ENCODE results near the gene TAOK3.
"Not testable (repeated sequence)": the region's sequence is repeated elsewhere in the genome, so short reads cannot be mapped to it uniquely, and the experiment has no call there.

The TAOK3 gene

GRCh38 chr12:118287728-118288127 is 85.0 kb downstream of the TAOK3 start:
- Histone ChIP-seq H2AFZ (ENCODE audit: low read depth, low read length, severe bottlenecking) (no peak overlapping the region), H4K20me1 (ENCODE audit: low read depth, low read length) (no peaks in the 10 kb centered on the region), H3K9me3 (ENCODE audit: insufficient read depth, low read length) (no peaks in the 10 kb centered on the region), H3F3A (ENCODE audit: insufficient read depth) (0 out of 2 replicates have a peak, but pooled peaks cover 3% of the 10 kb centered on the region), H3K27me3 (ENCODE audit: low read length) (no peaks in the 10 kb centered on the region), H3K9ac (ENCODE audit: low read length) (no peak overlapping the region), H3K9me2 (replicated peaks; ENCODE audit: insufficient read depth, low read length) (no peaks in the 10 kb centered on the region), H3K4me3 (ENCODE audit: insufficient read depth, low read length, poor library complexity, severe bottlenecking) (no peak overlapping the region), H3K79me2 (ENCODE audit: insufficient read depth, low read length) (peaks cover 39% of the 10 kb centered on the region), H3K4me2 (ENCODE audit: low read depth, low read length, poor library complexity, severe bottlenecking) (no peak overlapping the region), H3K36me3 (ENCODE audit: low read length) (no peaks in the 10 kb centered on the region), H3K27ac (ENCODE audit: low read depth, low read length) (no peak overlapping the region)
- TF ChIP-seq EZH2phosphoT487 (conservative IDR thresholded peaks at IDR 0.05; ENCODE audit: low read length), result no peak
- TF ChIP-seq CTCF (IDR thresholded peaks at IDR 0.05; ENCODE audit: insufficient read depth, low read length, poor library complexity, severe bottlenecking), result no peak

- Histone ChIP-seq H3K4me2 (ENCODE audit: low read depth, low read length, poor library complexity, severe bottlenecking) (no peak overlapping the region), H3K9ac (ENCODE audit: low read length) (no peak overlapping the region), H3K79me2 (ENCODE audit: insufficient read depth, low read length) (peaks cover 44% of the 10 kb centered on the region), H3K27me3 (ENCODE audit: low read length) (no peaks in the 10 kb centered on the region), H3K9me3 (ENCODE audit: insufficient read depth, low read length) (no peaks in the 10 kb centered on the region), H3K27ac (ENCODE audit: low read depth, low read length) (no peak overlapping the region), H3K36me3 (ENCODE audit: low read length) (peaks cover 6% of the 10 kb centered on the region; the same call in 1 of the 2 replicates), H2AFZ (ENCODE audit: low read depth, low read length, severe bottlenecking) (no peak overlapping the region), H4K20me1 (ENCODE audit: low read depth, low read length) (0 out of 2 replicates have a peak, but pooled peaks cover 4% of the 10 kb centered on the region), H3K9me2 (replicated peaks; ENCODE audit: insufficient read depth, low read length) (no peaks in the 10 kb centered on the region), H3K4me3 (ENCODE audit: insufficient read depth, low read length, poor library complexity, severe bottlenecking) (no peak overlapping the region), H3F3A (ENCODE audit: insufficient read depth) (0 out of 2 replicates have a peak, but pooled peaks cover 3% of the 10 kb centered on the region)
- TF ChIP-seq CTCF (IDR thresholded peaks at IDR 0.05; ENCODE audit: insufficient read depth, low read length, poor library complexity, severe bottlenecking), result no peak
- TF ChIP-seq EZH2phosphoT487 (conservative IDR thresholded peaks at IDR 0.05; ENCODE audit: low read length), result no peak
Observed at GRCh38 chr12:118282767-118283166, 89.9 kb downstream of the TAOK3 start.

- not testable (repeated sequence) for H3K27me3 ChIP-seq (ENCODE audit: low read length); H2AFZ ChIP-seq (ENCODE audit: low read depth, low read length, severe bottlenecking); H3K4me3 ChIP-seq (ENCODE audit: insufficient read depth, low read length, poor library complexity, severe bottlenecking); H3K4me2 ChIP-seq (ENCODE audit: low read depth, low read length, poor library complexity, severe bottlenecking); H3K27ac ChIP-seq (ENCODE audit: low read depth, low read length); H3K9me3 ChIP-seq (ENCODE audit: insufficient read depth, low read length); H3K9me2 ChIP-seq (replicated peaks; ENCODE audit: insufficient read depth, low read length); H3F3A ChIP-seq (ENCODE audit: insufficient read depth); H4K20me1 ChIP-seq (ENCODE audit: low read depth, low read length); H3K9ac ChIP-seq (ENCODE audit: low read length); H3K36me3 ChIP-seq (ENCODE audit: low read length)
- H3K79me2 ChIP-seq (ENCODE audit: insufficient read depth, low read length), result peaks cover 36% of the 10 kb centered on the region
Observed at GRCh38 chr12:118278288-118278687, 94.4 kb downstream of the TAOK3 start.

- no peaks in the 10 kb centered on the region for H3F3A ChIP-seq (ENCODE audit: insufficient read depth)
- 0 out of 2 replicates have a peak, but pooled peaks cover 2% of the 10 kb centered on the region for H4K20me1 ChIP-seq (ENCODE audit: low read depth, low read length)
- H3K9ac ChIP-seq (ENCODE audit: low read length), result no peak overlapping the region
- no peak overlapping the region for H2AFZ ChIP-seq (ENCODE audit: low read depth, low read length, severe bottlenecking)
- H3K4me3 ChIP-seq (ENCODE audit: insufficient read depth, low read length, poor library complexity, severe bottlenecking), result no peak overlapping the region
- TF ChIP-seq EZH2phosphoT487 (conservative IDR thresholded peaks at IDR 0.05; ENCODE audit: low read length) (no peak), CTCF (IDR thresholded peaks at IDR 0.05; ENCODE audit: insufficient read depth, low read length, poor library complexity, severe bottlenecking) (no peak)
- no peak overlapping the region for H3K4me2 ChIP-seq (ENCODE audit: low read depth, low read length, poor library complexity, severe bottlenecking)
- H3K79me2 ChIP-seq (ENCODE audit: insufficient read depth, low read length), result peaks cover 52% of the 10 kb centered on the region
- no peaks in the 10 kb centered on the region for H3K9me2 ChIP-seq (replicated peaks; ENCODE audit: insufficient read depth, low read length)
- H3K27me3 ChIP-seq (ENCODE audit: low read length), result no peaks in the 10 kb centered on the region
- H3K27ac ChIP-seq (ENCODE audit: low read depth, low read length), result no peak overlapping the region
- no peaks in the 10 kb centered on the region for H3K9me3 ChIP-seq (ENCODE audit: insufficient read depth, low read length)
- H3K36me3 ChIP-seq (ENCODE audit: low read length), result no peaks in the 10 kb centered on the region
Observed at GRCh38 chr12:118274066-118274465, 98.6 kb downstream of the TAOK3 start.

Measured in SU-DHL-6 (cell line).